ELF-1 (cell line): ENCODE results near the gene CDH16.
"Not testable (repeated sequence)": the region's sequence is repeated elsewhere in the genome, so short reads cannot be mapped to it uniquely, and the experiment has no call there.

Source experiments
- DNase-seq: peaks from one replicate; pipeline ENCODE4 v3.0.0-alpha.2; 2016; ENCODE audit warnings: low read depth, low spot score

CDH16 gene

DNA sequence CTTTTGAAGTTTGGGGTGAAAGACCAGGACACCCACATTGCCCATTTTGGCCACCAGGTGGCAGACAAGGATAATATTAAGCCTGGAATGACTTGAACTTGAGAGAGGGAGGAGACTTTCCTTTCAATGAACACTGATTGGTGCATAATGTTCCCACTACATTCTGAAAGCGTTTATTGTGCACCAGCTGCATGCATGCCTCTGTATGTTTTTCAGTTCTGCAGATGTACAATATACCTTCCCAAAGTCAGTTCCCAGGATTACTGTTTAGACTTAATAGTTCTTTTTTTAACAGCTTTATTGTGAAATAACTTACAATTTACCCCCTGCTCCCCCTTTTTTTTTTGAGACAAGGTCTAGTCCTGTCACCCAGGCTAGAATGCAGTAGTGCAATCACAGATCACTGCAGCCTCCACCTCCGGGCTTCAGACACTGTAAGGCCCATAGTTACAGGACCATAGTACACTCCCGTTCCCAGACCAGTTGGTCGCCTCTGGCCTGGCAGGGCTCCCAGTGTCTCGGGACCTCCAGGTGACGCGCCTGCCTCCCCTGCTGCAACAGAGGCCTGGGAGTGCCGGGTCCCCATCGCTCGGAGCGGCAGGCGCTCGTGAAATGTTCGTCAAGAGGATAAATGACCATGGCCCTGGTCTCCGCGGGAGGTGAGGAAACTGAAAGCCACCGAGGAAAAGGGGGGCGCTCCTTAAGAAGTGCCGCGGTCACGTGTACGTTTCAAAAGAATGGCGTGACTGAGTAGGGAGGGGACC lies 28.8 kb upstream of the CDH16 start:
- peak; percentile 78 for DNase-seq

DNA sequence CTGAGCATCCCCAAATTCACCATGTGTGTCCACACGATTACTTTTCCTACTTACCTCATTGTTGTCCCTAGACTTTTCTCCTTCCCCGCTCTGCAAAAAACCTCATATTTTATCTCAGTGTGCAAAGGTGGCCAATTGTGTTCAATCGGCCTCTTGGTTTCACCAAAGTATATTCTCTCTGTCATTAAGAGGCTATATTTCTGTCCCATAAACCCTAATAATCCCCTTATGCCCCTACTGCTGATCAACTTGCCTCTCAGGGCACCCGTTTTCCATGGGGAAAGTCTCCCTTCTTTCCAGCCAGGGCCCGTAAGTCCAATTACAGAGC lies 28.3 kb upstream of the CDH16 start:
- DNase-seq = no peak

DNA sequence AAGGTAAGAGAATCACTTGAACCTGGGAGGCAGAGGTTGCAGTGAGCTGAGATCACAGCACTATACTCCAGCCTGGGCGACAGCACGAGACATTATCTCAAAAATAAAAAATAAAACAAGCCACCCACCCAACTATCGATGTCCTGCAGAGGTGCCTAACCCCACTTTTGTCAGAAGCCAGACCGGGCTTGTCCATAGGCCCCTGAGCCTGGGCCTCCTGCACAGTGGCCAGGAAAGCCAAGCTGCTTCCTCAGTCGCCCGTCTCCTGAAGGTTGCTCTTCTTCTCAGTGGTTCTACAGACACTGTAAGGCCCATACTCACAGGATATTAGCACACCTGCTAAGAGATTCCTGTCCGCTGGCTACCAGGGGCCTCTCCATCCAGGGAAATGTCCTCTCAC lies 27.9 kb upstream of the CDH16 start:
- DNase-seq = no peak

DNA sequence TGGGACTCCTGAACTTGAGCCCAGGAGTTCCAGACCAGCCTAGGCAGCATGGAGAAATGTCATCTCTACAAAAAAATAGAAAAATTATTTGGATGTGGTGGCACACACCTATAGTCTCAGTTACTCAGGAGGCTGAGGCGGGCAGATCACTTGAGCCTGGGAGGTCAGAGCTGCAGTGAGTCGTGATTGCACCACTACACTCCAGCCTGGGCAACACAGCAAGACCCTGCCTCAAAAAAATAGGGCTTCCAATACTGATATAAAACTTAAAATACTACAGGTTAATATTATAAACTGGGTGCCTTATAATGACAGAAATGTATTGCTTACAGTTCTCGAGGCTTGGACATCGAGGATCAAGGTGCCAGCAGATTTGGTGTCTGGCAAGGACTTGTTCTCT lies 27.3 kb upstream of the CDH16 start:
- DNase-seq = no peak

DNA sequence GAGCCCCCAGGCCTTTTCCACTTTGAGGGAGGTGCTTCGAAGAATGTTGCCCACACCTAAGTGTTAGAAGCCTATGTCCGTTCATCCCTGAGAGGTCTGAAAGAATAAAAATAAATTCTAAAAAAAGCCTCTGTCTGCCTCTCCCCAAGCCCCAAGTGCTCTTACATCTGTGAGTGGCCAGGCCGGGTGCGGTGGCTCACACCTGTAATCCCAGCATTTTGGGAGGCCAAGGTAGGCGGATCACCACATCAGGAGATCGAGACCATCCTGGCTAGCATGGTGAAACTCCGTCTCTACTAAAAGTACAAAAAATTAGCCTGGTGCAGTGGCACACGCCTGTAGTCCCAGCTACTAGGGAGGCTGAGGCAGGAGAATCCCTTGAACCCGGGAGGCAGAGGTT lies 26.3 kb upstream of the CDH16 start:
- not testable (repeated sequence) for DNase-seq

DNA sequence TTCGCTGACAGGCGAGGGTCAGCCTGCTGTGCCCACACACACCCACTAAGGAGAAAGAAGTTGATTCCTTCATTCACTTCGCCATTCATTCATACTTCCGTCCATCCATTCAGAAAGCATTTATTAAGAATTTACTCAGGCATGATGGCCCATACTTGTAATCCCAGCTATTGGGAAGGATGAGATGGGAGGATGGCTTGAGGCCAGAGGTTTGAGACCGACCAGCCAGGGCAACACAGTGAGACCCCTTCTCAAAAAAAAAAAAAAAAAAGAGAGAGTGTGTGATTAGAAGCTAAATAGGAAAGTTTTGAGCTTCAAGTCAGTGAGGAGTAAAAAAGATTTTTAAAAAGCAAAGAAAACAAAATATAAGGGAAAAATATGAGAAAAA lies 25.4 kb upstream of the CDH16 start:
- no peak for DNase-seq

DNA sequence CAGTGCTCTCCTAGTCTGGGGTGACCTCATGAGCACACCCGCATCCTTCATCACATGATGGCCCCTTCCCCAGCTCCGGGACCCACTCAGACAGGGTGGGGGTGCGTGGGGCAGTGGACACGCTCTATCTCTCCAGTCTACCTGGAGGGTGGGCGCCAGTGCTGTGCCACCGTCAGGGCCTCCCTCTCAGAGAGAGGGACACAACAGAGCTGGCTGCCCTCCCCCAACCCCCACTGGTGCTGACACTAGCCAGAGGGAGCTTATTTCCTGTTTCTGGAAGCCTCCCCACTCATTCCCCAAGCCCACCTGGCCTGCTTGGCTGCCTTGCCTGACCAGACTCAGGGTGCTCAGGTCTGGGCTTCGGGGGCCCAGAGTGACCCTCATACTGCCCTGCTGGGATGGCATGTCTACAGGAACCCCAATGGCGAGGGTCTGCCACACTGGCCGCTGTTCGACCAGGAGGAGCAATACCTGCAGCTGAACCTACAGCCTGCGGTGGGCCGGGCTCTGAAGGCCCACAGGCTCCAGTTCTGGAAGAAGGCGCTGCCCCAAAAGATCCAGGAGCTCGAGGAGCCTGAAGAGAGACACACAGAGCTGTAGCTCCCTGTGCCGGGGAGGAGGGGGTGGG lies 24.9 kb upstream of the CDH16 start:
- no peak for DNase-seq

DNA sequence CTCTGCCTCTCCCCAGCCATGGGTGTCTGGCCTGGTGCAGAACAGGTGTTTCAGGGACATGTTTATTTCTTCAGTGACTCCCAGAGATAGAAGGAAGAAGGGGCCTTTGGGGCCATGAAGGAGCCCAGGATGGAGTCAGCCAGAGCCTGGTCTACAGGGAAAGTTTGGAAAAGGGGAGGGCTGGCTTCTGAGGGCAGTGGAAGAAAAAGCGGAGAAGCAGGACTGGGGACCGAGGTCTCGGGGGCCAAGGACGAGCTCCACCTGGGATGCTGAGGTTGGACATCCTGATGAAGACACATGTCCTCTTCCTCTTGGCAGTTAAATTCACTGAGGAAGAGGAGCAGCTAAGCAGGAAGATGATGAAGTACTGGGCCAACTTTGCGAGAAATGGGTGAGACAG lies 24.3 kb upstream of the CDH16 start:
- no peak for DNase-seq

- no peak for DNase-seq
Measured at GRCh38 chr16:66940236-66940635, 21.6 kb upstream of the CDH16 start.

DNA sequence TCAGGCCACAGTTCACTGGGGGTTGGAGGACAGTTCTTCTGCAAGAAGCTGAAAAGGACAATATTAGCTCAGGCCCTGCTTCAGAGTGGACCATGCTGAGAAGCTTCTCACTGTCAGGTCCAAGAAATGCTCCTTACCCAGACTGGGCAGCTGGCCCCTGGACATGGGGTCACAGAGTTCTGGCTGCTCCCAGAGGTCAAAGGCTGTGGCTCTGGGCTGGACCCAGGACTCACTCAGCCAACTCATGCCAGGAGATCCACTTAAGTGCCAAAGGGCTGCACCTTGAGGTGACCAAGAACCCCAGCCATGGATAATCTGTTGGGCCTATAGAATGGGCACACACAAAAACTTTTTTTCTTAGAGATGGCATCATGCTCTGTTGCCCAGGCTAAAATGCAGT lies 20.7 kb upstream of the CDH16 start:
- no peak for DNase-seq

DNA sequence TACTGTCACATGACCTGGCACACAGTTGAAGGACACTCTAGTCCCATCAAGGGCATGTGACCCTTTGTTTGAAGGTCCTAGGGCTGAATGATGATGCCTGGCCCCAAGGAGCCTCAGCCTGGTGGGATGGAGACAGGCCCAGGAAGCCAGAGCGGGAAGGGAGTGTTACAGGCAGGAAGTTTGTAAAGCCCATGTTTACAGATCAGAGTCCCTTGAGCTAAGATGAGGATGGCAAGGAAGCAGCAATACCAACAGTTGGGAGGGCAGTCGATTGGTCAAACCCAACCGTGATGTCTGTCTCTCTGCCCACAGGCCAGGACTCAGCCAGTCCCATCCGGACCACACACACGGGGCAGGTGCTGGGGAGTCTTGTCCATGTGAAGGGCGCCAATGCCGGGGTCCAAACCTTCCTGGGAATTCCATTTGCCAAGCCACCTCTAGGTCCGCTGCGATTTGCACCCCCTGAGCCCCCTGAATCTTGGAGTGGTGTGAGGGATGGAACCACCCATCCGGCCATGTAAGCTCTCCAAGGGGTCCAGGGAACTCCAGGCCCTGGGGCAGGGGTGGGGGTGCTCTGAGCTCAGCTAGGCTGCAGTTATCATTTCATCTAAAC lies 19.1 kb upstream of the CDH16 start:
- DNase-seq = no peak

DNA sequence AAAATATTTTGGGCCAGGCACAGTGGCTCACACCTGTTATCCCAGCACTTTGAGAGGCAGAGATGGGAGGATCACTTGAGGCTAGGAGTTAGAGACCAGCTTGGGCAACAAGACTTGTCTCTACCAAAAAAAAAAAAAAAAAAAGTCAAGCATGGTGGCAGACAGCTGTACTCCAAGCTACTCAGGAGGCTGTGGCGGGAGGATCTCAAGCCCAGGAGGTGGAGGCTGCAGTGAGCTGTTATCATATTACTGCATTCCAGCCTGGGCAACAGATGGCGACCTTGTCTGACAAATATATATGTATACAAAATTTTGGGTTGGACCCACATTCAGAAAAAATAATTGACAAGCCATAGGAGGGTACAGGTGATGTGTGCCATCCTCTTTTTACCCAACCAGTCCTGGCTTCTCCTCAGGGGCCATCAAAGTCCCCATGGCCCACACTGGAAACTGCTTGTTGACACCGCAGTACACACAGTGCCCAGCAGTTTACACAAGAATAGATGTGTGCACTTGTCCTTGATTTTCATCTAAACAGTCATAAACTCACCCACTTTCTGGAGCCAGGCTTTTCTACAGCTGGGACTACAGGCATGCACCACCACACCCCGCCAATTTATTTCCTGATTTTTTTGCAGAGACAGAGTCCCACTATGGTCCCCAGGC lies 18.3 kb upstream of the CDH16 start:
- no peak for DNase-seq

DNA sequence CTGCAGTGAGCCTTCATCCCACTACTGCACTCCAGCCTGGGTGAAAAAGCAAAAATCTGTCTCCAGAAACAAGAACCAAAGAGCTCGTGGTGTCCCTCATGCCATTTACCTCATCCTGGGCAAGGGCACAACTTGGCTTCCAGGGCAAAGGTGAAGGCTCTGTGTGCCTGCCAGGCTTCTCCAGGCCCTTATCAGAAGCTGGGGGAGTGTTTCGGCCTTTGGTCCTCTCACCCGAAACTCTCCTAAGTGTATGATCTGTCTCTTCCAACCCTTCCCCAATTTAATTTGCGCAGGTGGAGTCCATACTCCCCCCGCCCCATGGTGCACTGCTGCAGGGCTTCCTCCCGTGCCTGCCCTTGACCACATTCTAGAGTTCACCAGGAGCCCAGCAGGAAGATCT lies 17.8 kb upstream of the CDH16 start:
- DNase-seq = no peak

- DNase-seq = peak; percentile 34
Measured at GRCh38 chr16:66935314-66936011, 16.8 kb upstream of the CDH16 start, which contains the start of gene CES2. Gene CES2, plus strand, starts transcription at chr16:66935516. Its CDS starts 120 bp downstream, at chr16:66935636.

- DNase-seq = not testable (repeated sequence)
Measured at GRCh38 chr16:66934839-66935313, 16.2 kb upstream of the CDH16 start.

- DNase-seq = peak; percentile 86
Measured at GRCh38 chr16:66934138-66934838, 15.6 kb upstream of the CDH16 start, which contains the start of gene CIAO2B. Gene CIAO2B, minus strand, starts transcription at chr16:66934402. Its CDS starts 38 bp downstream, at chr16:66934364.

DNA sequence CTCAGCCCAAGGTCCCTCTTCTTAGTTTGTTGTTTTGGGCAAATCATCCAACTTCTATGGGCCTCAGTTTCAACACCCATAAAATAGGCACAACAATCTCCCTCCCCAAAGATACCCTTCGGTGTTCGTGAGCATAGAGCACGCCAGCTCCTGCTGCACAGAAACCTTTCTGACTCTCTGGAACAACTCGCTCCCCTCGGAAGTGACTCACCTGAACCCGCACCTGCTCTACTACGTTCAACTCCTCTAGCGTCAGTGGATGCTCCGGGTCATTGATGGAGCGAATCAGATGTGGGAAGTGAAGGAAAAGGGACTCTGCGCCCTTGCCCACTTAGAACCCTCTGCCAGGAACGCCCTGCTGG lies 15.1 kb upstream of the CDH16 start:
- DNase-seq = no peak

DNA sequence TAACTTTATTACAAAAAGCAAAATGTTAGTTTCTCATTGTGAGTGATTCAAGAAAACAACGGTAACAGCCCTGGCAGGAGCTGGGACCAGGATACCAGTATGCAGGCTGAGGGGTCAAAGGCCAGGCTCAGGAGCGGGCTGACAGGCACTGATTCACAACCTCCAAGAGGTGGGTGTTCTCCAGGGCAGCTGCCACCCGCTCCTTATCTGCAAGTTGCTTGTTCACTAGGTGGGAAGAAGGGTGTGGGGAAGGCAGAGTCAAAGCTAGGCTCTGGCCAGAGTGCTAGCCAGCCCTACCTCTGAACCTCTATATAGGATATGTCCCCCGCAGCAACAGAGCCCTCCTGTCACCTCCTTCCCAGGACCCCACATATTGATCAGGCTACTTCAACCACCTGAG lies 13.4 kb upstream of the CDH16 start:
- no peak for DNase-seq

- no peak for DNase-seq
Measured at GRCh38 chr16:66931665-66932064, 13.0 kb upstream of the CDH16 start.

DNA sequence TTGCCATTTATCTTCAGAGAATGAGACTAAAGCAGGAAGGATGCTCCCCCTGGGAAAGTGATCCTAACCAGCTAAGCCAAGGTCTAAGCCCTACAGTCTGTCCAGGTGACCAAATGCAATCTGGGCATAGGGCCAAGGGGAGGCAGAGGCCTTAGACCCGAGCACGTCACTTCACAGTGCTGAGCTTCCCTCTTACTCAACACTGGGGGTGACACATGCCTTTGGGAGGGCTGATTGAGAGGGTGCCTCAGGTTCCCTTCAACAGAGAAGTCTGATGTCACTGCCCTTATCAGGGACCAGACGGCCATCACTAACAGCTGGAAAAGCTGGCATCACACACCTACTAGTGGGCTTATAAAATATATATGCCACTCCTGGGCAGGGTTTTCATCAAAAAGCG lies 11.5 kb upstream of the CDH16 start:
- DNase-seq = no peak

DNA sequence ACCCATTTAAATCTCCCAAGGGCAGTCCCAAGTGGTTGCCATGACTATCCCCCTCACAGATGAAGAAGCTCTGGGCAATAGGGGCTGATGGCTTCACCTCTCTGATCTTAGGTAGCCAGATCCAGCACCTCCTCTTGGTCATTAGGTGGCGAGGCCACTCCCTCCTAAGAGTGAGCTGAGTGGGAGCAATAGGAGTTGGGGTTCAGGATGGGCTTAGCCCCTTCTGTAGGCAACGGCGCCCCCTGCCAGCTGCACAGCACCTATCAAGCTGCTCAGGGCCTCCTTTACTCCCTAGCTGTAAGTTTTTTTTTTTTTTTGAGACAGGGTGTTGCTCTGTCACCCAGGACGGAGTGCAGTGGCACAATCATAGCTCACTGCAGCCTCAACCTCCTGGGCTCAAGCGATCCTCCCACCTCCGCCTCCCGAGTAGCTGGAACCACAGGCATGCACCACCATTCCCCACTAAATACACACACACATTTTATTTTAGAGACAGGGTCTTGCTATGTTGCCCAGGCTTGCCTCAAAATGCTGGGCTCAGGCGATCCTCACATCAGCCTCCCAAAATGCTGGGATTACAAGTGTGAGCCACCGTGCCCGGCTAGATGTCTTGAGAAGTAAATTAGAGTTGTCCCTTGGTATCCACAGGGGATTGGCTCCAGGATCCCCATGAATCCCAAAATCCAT lies 10.2 kb upstream of the CDH16 start:
- no peak for DNase-seq
